NT2/D1 (cell line): ENCODE measurements around the gene PTPRN2.

ENCODE experiments used
- SUZ12 ChIP-seq: IDR thresholded peaks from 2 replicates; pipeline ENCODE4 v1.6.1; 2011; ENCODE audit not compliant: insufficient read length, insufficient read depth; ENCODE audit errors: extremely low read depth
- YY1 ChIP-seq: IDR thresholded peaks from 2 replicates; pipeline ENCODE4 v1.6.1; 2011; ENCODE audit not compliant: insufficient read length, insufficient read depth
- ZNF274 ChIP-seq: IDR thresholded peaks from 2 replicates; pipeline ENCODE4 v1.6.1; 2011; ENCODE audit warnings: mild to moderate bottlenecking, low read depth, low read length

- TF ChIP-seq YY1 (no peak), SUZ12 (no peak), ZNF274 (no peak)
Measured at GRCh38 chr7:157675427-157675927, 912.1 kb downstream of the PTPRN2 start.
